Liver (tissue), 9 donors: ENCODE results near the gene JAM3. TPM values are rescaled to one million over a fixed set of nuclear protein-coding genes. Genes with fewer than 3 reads are reported as not detected.

Source experiments
- DNase-seq: peaks from one replicate; pipeline ENCODE4 v3.0.0-alpha.2; 2017; ENCODE audit warnings: low spot score
- H3K27ac ChIP-seq, 2 donors: one replicate each; pipeline ENCODE4 v1.7.0; 2013; ENCODE audit warnings: inconsistent platforms in 2 of 2, low read length in 2 of 2, control low read depth in 1 of 2, low read depth in 1 of 2, mild to moderate bottlenecking in 1 of 2
- H3K27me3 ChIP-seq, 4 donors: one replicate each; pipeline versions ENCODE4 v1.6.1 to v1.7.0; 2013; ENCODE audit warnings: low read length in 3 of 4, inconsistent platforms in 1 of 4, mild to moderate bottlenecking in 1 of 4, moderate library complexity in 1 of 4; ENCODE audit not compliant: control insufficient read depth in 4 of 4, insufficient read depth in 4 of 4
- H3K36me3 ChIP-seq, 4 donors: one replicate each; pipeline versions ENCODE4 v1.6.1 to v1.7.0; 2013; ENCODE audit warnings: low read length in 3 of 4, mild to moderate bottlenecking in 3 of 4, low read depth in 1 of 4, moderate library complexity in 1 of 4; ENCODE audit not compliant: control insufficient read depth in 4 of 4, insufficient read depth in 3 of 4
- H3K4me1 ChIP-seq, 4 donors: one replicate each; pipeline versions ENCODE4 v1.6.1 to v1.7.0; 2013; ENCODE audit warnings: low read length in 3 of 4, mild to moderate bottlenecking in 3 of 4, moderate library complexity in 1 of 4; ENCODE audit not compliant: control insufficient read depth in 4 of 4, insufficient read depth in 4 of 4
- H3K4me3 ChIP-seq, 3 donors: one replicate each; pipeline versions ENCODE4 v1.6.1 to v1.7.0; 2013; ENCODE audit warnings: low read length in 3 of 3, control low read depth in 1 of 3, low read depth in 1 of 3, mild to moderate bottlenecking in 1 of 3
- H3K9ac ChIP-seq, 2 donors: one replicate each; pipeline ENCODE4 v1.7.0; 2013; ENCODE audit warnings: low read length in 2 of 2, mild to moderate bottlenecking in 2 of 2, moderate library complexity in 2 of 2, control low read depth in 1 of 2, low read depth in 1 of 2
- H3K9me3 ChIP-seq, 4 donors: one replicate each; pipeline versions ENCODE4 v1.6.1 to v1.7.0; 2013; ENCODE audit warnings: low read length in 3 of 4; ENCODE audit not compliant: control insufficient read depth in 4 of 4
- EGR1 ChIP-seq, 2 donors: IDR thresholded peaks; 2 replicates each; pipeline ENCODE4 v1.6.1; 2016 to 2018; ENCODE audit warnings: antibody characterized with exemption in 2 of 2, low read depth in 2 of 2
- FOXA1 ChIP-seq: IDR thresholded peaks from 2 replicates; pipeline ENCODE4 v1.6.1; 2016; ENCODE audit warnings: antibody characterized with exemption
- GABPA ChIP-seq, 2 donors: IDR thresholded peaks in 1 of 2; conservative IDR thresholded peaks in 1 of 2; 2 replicates each; pipeline ENCODE4 v1.6.1; 2016; ENCODE audit warnings: antibody characterized with exemption in 2 of 2, mild to moderate bottlenecking in 1 of 2, moderate library complexity in 1 of 2
- HNF4A ChIP-seq, 2 donors: conservative IDR thresholded peaks; 2 replicates each; pipeline ENCODE4 v1.6.1; 2016; ENCODE audit warnings: antibody characterized with exemption in 2 of 2, mild to moderate bottlenecking in 2 of 2
- HNF4G ChIP-seq: IDR thresholded peaks from 2 replicates; pipeline ENCODE4 v1.6.1; 2016; ENCODE audit warnings: antibody characterized with exemption
- JUND ChIP-seq, 2 donors: IDR thresholded peaks; 2 replicates each; pipeline ENCODE4 v1.6.1; 2016; ENCODE audit warnings: antibody characterized with exemption in 2 of 2
- NR2F2 ChIP-seq: IDR thresholded peaks from 2 replicates; pipeline ENCODE4 v1.6.1; 2016; ENCODE audit warnings: antibody characterized with exemption
- RAD21 ChIP-seq, 2 donors: IDR thresholded peaks; 2 replicates each; pipeline ENCODE4 v1.6.1; 2016; ENCODE audit warnings: antibody characterized with exemption in 2 of 2, mild to moderate bottlenecking in 2 of 2
- RXRA ChIP-seq, 2 donors: IDR thresholded peaks; 2 replicates each; pipeline ENCODE4 v1.6.1; 2017 to 2018; ENCODE audit warnings: antibody characterized with exemption in 2 of 2, mild to moderate bottlenecking in 1 of 2
- SP1 ChIP-seq: IDR thresholded peaks from 2 replicates; pipeline ENCODE4 v1.6.1; 2018; ENCODE audit warnings: antibody characterized with exemption, mild to moderate bottlenecking
- TAF1 ChIP-seq: conservative IDR thresholded peaks from 2 replicates; pipeline ENCODE4 v1.6.1; 2016; ENCODE audit warnings: antibody characterized with exemption, mild to moderate bottlenecking
- YY1 ChIP-seq: IDR thresholded peaks from 2 replicates; pipeline ENCODE4 v1.6.1; 2016; ENCODE audit warnings: antibody characterized with exemption, mild to moderate bottlenecking
- WGBS: extraction: QIAGEN DNeasy Blood & Tissue Kit; methylation state at CpG from one replicate; pipeline ENCODE4 v1.1.7; 2013; 5-methylcytosine and 5-hydroxymethylcytosine counted together
- polyA plus RNA-seq, 2 donors: library from polyadenylated mRNA; stranded (reverse) in 1 of 2; unstranded in 1 of 2; fragments of 200-250 nt in 1 of 2; fragments of >200 nt in 1 of 2; fragmentation: Nextera tagmentation in 1 of 2; extraction: Ambion mirVana in 1 of 2; gene quantifications; one replicate each; pipeline versions ENCODE4 v1.2.1 to v1.2.3, GENCODE V29; 2013 to 2015
- total RNA-seq, 2 donors: library from RNA; depleted of rRNA; stranded (reverse); fragments of >200 nt; gene quantifications; one replicate each; pipeline ENCODE4 v1.2.3, GENCODE V29; 2014
- TF ChIP-seq, protein P1 (sequence below): fragments of 150-350 bp; IDR thresholded peaks from 2 replicates; pipeline ENCODE4 v1.5.1; 2017; ENCODE audit warnings: improper control_type of control experiment, low read depth, low read length; ENCODE audit not compliant: missing input control
- TF ChIP-seq, protein P2 (sequence below): IDR thresholded peaks from 2 replicates; pipeline ENCODE4 v1.6.1; 2016; ENCODE audit warnings: antibody characterized with exemption, mild to moderate bottlenecking
- TF ChIP-seq, protein P3 (sequence below): IDR thresholded peaks from 2 replicates; pipeline ENCODE4 v1.6.1; 2016; ENCODE audit warnings: antibody characterized with exemption
- TF ChIP-seq, protein P4 (sequence below): IDR thresholded peaks from 2 replicates; pipeline ENCODE4 v1.6.1; 2016; ENCODE audit warnings: antibody characterized with exemption
- TF ChIP-seq, protein P5 (sequence below): IDR thresholded peaks from 2 replicates; pipeline ENCODE4 v1.6.1; 2016; ENCODE audit warnings: antibody characterized with exemption
- donor health status: healthy.
- donor health status: healthy.
- donor health status: healthy.
- donor health status: healthy.
- donor health status: healthy.

The JAM3 gene
- total and polyA plus RNA-seq, 4 donors = 1.6 to 4.3 (median 2.1) TPM

DNA sequence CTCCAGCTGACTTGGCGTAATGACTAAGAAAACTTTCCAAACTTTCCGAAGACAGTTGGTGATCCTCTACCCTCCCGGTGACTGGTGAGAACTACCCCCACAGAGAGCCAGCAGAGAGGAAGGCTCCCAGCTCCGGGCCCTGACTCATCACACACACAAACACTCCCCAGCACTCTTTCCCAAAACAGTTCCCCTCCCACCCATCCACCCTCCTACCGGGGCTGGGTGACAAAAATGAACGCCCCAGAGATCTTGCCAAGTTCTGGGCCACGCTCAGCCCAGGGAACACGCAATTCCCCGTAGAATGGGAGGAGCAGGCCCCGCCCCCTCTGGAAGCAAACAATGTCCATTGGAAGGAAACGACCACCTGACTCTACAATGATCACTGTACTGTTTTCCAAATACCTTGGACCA, 21.3 kb upstream of the JAM3 start:
- Histone ChIP-seq H3K9me3 (no peaks in the 10 kb centered on the region), H3K36me3 (no peaks in the 10 kb centered on the region), H3K27me3 (peaks cover 0 to 7% (median 2%) of the 10 kb centered on the region in 4 donors), H3K4me1 (peaks cover 0 to 7% (median 4%) of the 10 kb centered on the region in 4 donors), H3K4me3 (no peak overlapping the region), H3K9ac (no peak overlapping the region), H3K27ac (no peak overlapping the region)
- no peak for TF ChIP-seq YY1
- TF ChIP-seq HNF4G = no peak
- TF ChIP-seq, protein P1, sequence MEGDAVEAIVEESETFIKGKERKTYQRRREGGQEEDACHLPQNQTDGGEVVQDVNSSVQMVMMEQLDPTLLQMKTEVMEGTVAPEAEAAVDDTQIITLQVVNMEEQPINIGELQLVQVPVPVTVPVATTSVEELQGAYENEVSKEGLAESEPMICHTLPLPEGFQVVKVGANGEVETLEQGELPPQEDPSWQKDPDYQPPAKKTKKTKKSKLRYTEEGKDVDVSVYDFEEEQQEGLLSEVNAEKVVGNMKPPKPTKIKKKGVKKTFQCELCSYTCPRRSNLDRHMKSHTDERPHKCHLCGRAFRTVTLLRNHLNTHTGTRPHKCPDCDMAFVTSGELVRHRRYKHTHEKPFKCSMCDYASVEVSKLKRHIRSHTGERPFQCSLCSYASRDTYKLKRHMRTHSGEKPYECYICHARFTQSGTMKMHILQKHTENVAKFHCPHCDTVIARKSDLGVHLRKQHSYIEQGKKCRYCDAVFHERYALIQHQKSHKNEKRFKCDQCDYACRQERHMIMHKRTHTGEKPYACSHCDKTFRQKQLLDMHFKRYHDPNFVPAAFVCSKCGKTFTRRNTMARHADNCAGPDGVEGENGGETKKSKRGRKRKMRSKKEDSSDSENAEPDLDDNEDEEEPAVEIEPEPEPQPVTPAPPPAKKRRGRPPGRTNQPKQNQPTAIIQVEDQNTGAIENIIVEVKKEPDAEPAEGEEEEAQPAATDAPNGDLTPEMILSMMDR = no peak
- no peak for TF ChIP-seq NR2F2
- no peak for TF ChIP-seq RAD21 (IDR thresholded peaks at IDR 0.05)
- TF ChIP-seq, protein P2, sequence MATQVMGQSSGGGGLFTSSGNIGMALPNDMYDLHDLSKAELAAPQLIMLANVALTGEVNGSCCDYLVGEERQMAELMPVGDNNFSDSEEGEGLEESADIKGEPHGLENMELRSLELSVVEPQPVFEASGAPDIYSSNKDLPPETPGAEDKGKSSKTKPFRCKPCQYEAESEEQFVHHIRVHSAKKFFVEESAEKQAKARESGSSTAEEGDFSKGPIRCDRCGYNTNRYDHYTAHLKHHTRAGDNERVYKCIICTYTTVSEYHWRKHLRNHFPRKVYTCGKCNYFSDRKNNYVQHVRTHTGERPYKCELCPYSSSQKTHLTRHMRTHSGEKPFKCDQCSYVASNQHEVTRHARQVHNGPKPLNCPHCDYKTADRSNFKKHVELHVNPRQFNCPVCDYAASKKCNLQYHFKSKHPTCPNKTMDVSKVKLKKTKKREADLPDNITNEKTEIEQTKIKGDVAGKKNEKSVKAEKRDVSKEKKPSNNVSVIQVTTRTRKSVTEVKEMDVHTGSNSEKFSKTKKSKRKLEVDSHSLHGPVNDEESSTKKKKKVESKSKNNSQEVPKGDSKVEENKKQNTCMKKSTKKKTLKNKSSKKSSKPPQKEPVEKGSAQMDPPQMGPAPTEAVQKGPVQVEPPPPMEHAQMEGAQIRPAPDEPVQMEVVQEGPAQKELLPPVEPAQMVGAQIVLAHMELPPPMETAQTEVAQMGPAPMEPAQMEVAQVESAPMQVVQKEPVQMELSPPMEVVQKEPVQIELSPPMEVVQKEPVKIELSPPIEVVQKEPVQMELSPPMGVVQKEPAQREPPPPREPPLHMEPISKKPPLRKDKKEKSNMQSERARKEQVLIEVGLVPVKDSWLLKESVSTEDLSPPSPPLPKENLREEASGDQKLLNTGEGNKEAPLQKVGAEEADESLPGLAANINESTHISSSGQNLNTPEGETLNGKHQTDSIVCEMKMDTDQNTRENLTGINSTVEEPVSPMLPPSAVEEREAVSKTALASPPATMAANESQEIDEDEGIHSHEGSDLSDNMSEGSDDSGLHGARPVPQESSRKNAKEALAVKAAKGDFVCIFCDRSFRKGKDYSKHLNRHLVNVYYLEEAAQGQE = no peak
- no peak for TF ChIP-seq RXRA (IDR thresholded peaks at IDR 0.05)
- no peak for TF ChIP-seq SP1
- TF ChIP-seq, protein P3, sequence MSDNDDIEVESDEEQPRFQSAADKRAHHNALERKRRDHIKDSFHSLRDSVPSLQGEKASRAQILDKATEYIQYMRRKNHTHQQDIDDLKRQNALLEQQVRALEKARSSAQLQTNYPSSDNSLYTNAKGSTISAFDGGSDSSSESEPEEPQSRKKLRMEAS = no peak
- TF ChIP-seq TAF1 = no peak
- TF ChIP-seq FOXA1 = no peak
- TF ChIP-seq GABPA (IDR thresholded peaks at IDR 0.05 in 1 of 2, conservative IDR thresholded peaks at IDR 0.05 in 1 of 2) = no peak
- TF ChIP-seq, protein P4, sequence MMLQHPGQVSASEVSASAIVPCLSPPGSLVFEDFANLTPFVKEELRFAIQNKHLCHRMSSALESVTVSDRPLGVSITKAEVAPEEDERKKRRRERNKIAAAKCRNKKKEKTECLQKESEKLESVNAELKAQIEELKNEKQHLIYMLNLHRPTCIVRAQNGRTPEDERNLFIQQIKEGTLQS = no peak
- no peak for TF ChIP-seq HNF4A (conservative IDR thresholded peaks at IDR 0.05)
- WGBS = 42% methylated on average over 11 of the region's 11 CpGs
- no peak for DNase-seq

DNA sequence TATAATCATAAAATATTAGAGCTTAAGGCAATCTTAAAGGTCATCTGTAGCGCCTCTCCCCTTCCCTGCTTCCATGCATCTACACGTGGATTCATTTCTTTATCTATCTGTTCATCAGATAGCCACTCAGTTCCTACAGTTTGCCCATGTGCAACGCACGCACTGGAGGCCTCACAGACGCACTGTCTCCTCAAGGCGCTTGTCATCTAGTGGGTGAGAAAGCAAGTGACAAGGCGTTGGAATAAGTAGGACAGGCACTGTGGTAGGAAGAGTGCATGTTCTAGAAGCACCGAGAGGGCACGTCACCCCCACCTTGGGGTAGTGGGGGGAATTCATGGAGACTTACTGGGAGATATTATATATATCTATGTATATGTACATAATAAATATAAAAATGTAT, 20.8 kb upstream of the JAM3 start:
- Histone ChIP-seq H3K27ac (no peak overlapping the region), H3K9ac (no peak overlapping the region), H3K4me3 (no peak overlapping the region), H3K4me1 (peaks cover 0 to 7% (median 4%) of the 10 kb centered on the region in 4 donors), H3K9me3 (no peaks in the 10 kb centered on the region), H3K36me3 (no peaks in the 10 kb centered on the region), H3K27me3 (peaks cover 0 to 7% (median 2%) of the 10 kb centered on the region in 4 donors)
- no peak for DNase-seq
- TF ChIP-seq YY1 (no peak), JUND (IDR thresholded peaks at IDR 0.05) (no peak), FOXA1 (no peak), EGR1 (IDR thresholded peaks at IDR 0.05; ENCODE audit: low read depth in 2 of 2) (no peak), RAD21 (IDR thresholded peaks at IDR 0.05) (no peak), HNF4A (conservative IDR thresholded peaks at IDR 0.05) (no peak), NR2F2 (no peak)
- TF ChIP-seq, protein P2 = no peak
- TF ChIP-seq, protein P4 = no peak
- TF ChIP-seq, protein P5, sequence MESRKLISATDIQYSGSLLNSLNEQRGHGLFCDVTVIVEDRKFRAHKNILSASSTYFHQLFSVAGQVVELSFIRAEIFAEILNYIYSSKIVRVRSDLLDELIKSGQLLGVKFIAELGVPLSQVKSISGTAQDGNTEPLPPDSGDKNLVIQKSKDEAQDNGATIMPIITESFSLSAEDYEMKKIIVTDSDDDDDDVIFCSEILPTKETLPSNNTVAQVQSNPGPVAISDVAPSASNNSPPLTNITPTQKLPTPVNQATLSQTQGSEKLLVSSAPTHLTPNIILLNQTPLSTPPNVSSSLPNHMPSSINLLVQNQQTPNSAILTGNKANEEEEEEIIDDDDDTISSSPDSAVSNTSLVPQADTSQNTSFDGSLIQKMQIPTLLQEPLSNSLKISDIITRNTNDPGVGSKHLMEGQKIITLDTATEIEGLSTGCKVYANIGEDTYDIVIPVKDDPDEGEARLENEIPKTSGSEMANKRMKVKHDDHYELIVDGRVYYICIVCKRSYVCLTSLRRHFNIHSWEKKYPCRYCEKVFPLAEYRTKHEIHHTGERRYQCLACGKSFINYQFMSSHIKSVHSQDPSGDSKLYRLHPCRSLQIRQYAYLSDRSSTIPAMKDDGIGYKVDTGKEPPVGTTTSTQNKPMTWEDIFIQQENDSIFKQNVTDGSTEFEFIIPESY = no peak
- WGBS = 73% methylated on average over 9 of the region's 9 CpGs
